NCI-H446 (cell line): ENCODE results near the gene ZBTB7B.

Experiments used
- DNase-seq, 2 experiments: peaks; one replicate each; lab custom pipeline; 2025; lab: John Stamatoyannopoulos, UW

The ZBTB7B gene

GRCh38 chr1:154988058-154988954 is 14.3 kb upstream of the ZBTB7B start:
- DNase-seq: no peak

- DNase-seq: no peak
These were observed 13.3 kb upstream of the ZBTB7B start for GRCh38 chr1:154989195-154989860.

GRCh38 chr1:154990276-154990675 is 12.3 kb upstream of the ZBTB7B start:
- no peak for DNase-seq

- DNase-seq: no peak
These were observed 9.7 kb upstream of the ZBTB7B start for GRCh38 chr1:154992721-154993571.

- no peak for DNase-seq
These were observed 8.9 kb upstream of the ZBTB7B start, which contains the start of gene LENEP for GRCh38 chr1:154993572-154994268. Gene LENEP, plus strand, starts transcription at chr1:154993586. Its CDS starts 22 bp downstream, at chr1:154993608.

GRCh38 chr1:154994269-154994587 is 8.4 kb upstream of the ZBTB7B start:
- no peak for DNase-seq

- no peak for DNase-seq
These were observed 8.0 kb upstream of the ZBTB7B start for GRCh38 chr1:154994591-154994990.

GRCh38 chr1:154995301-154995983 is 7.2 kb upstream of the ZBTB7B start:
- peak in 1 of 2 experiments; percentile 60 for DNase-seq

- no peak for DNase-seq
These were observed 5.5 kb upstream of the ZBTB7B start for GRCh38 chr1:154996966-154997701.

GRCh38 chr1:154998201-154998780 is 4.3 kb upstream of the ZBTB7B start:
- no peak for DNase-seq

GRCh38 chr1:154998818-154999570 is 3.6 kb upstream of the ZBTB7B start:
- no peak for DNase-seq

GRCh38 chr1:154999571-155000410 is 2.8 kb upstream of the ZBTB7B start:
- DNase-seq: no peak

- DNase-seq: no peak
These were observed 2.2 kb upstream of the ZBTB7B start for GRCh38 chr1:155000411-155000725.

GRCh38 chr1:155000726-155001424 is 1.7 kb upstream of the ZBTB7B start:
- peak; percentile 86 to 91 for DNase-seq

- DNase-seq: no peak
These were observed 1.3 kb upstream of the ZBTB7B start for GRCh38 chr1:155001425-155001674.

GRCh38 chr1:155001675-155002463 is 733 bp upstream of the ZBTB7B start:
- peak; percentile 99 for DNase-seq

- peak; percentile 50 to 55 for DNase-seq
These were observed 694 bp downstream of the ZBTB7B start for GRCh38 chr1:155003227-155003765.
